ENCODE results near the gene HCN3. TPM values are rescaled to one million over a fixed set of nuclear protein-coding genes. Genes with fewer than 3 reads are reported as not detected.

Gene HCN3
- total and polyA plus RNA-seq, 2 of the 13 experiments (the other 11 are each of a cell fraction or from before 2014, with no cell fraction given) = 2.4 to 10.2 TPM

- TF ChIP-seq HINFP (CRISPR knock-in tag; IDR thresholded peaks at IDR 0.05; ENCODE audit: low read depth) (peak; percentile 26; the same call in 1 of the 2 replicates), ZNF34 (CRISPR knock-in tag; IDR thresholded peaks at IDR 0.05; ENCODE audit: borderline replicate concordance) (no peak), NCOA5 (CRISPR knock-in tag; IDR thresholded peaks at IDR 0.05) (no peak), ZBTB43 (CRISPR knock-in tag; conservative IDR thresholded peaks at IDR 0.05) (0 out of 2 replicates have a peak, but pooled peaks have one; percentile 34), ZNF414 (CRISPR knock-in tag; IDR thresholded peaks at IDR 0.05) (no peak), ZNF232 (CRISPR knock-in tag; IDR thresholded peaks at IDR 0.05; ENCODE audit: borderline replicate concordance) (no peak), CSRNP2 (CRISPR knock-in tag; conservative IDR thresholded peaks at IDR 0.05; ENCODE audit: low read depth) (no peak), ARID2 (CRISPR knock-in tag; IDR thresholded peaks at IDR 0.05; ENCODE audit: borderline replicate concordance) (0 out of 2 replicates have a peak, but pooled peaks have one; percentile 42), ZNF766 (CRISPR knock-in tag; IDR thresholded peaks at IDR 0.05; ENCODE audit: borderline replicate concordance) (no peak), CREM (IDR thresholded peaks at IDR 0.05) (peak; percentile 51), CREM (CRISPR knock-in tag; IDR thresholded peaks at IDR 0.05) (no peak), TSC22D2 (CRISPR knock-in tag; IDR thresholded peaks at IDR 0.05; ENCODE audit: borderline replicate concordance) (no peak), ZBTB25 (CRISPR knock-in tag; IDR thresholded peaks at IDR 0.05) (peak; percentile 93), TFDP1 (CRISPR knock-in tag; IDR thresholded peaks at IDR 0.05; ENCODE audit: borderline replicate concordance) (peak; percentile 93), ZNF143 (CRISPR knock-in tag; IDR thresholded peaks at IDR 0.05) (peak; percentile 89), RBFOX2 (IDR thresholded peaks at IDR 0.05; ENCODE audit: low read depth, low read length) (peak; percentile 93), DR1 (CRISPR knock-in tag; IDR thresholded peaks at IDR 0.05) (0 out of 2 replicates have a peak, but pooled peaks have one; percentile 66), HDAC6 (IDR thresholded peaks at IDR 0.05; ENCODE audit: low read depth, low read length) (no peak), E2F1 (CRISPR knock-in tag; IDR thresholded peaks at IDR 0.05) (0 out of 2 replicates have a peak, but pooled peaks have one; percentile 36)
These were observed 3.7 kb upstream of the HCN3 start, which contains the start of gene CLK2 (continued) for GRCh38 chr1:155273343-155274245.
